ENCODE results near the gene JTB. TPM values are rescaled to one million over a fixed set of nuclear protein-coding genes. Genes with fewer than 3 reads are reported as not detected.

The JTB gene
- total RNA-seq, 4 donors from 2014 or later, result 144 to 225 (median 204) TPM

GRCh38 chr1:153939476-153939875, 38.0 kb downstream of the JTB start:
- no peak for DNase-seq
- no peaks in the 10 kb centered on the region for H3K27me3 ChIP-seq
- no peaks in the 10 kb centered on the region for H3K9me3 ChIP-seq

GRCh38 chr1:153938996-153939395, 38.5 kb downstream of the JTB start:
- DNase-seq, result no peak
- Histone ChIP-seq H3K4me1 (peaks cover 0 to 11% (median 1%) of the 10 kb centered on the region in 3 donors), H3K27ac (no peak overlapping the region), H3K27me3 (no peaks in the 10 kb centered on the region), H3K9me3 (no peaks in the 10 kb centered on the region), H3K36me3 (peaks cover 22 to 96% (median 43%) of the 10 kb centered on the region in 3 donors), H3K4me3 (no peak overlapping the region)
- WGBS, 2 donors, result 86 to 100% methylated on average over 2 to 3 of the region's 3 CpGs
- intact Hi-C loops (cut with DNase I), result no loop called here
- TF ChIP-seq POLR2A (IDR thresholded peaks at IDR 0.05) (no peak), CTCF (IDR thresholded peaks at IDR 0.05) (no peak)

More at GRCh38 chr1:153939476-153939875, 38.0 kb downstream of the JTB start:
- 90 to 100% methylated on average over 6 to 8 of the region's 12 CpGs for WGBS, 2 donors
- Histone ChIP-seq H3K27ac (no peak overlapping the region), H3K4me1 (peaks cover 0 to 15% (median 6%) of the 10 kb centered on the region in 3 donors), H3K36me3 (peaks cover 18 to 95% (median 43%) of the 10 kb centered on the region in 3 donors), H3K4me3 (no peak overlapping the region)
- no peak for TF ChIP-seq POLR2A (IDR thresholded peaks at IDR 0.05)
- no peak for TF ChIP-seq CTCF (IDR thresholded peaks at IDR 0.05)
- intact Hi-C loops (cut with DNase I), result no loop called here

GRCh38 chr1:153937331-153937730, 40.1 kb downstream of the JTB start:
- H3K4me3 ChIP-seq, result no peak overlapping the region
- H3K27ac ChIP-seq, result no peak overlapping the region
- WGBS, 2 donors, result 95 to 100% methylated on average over 1 to 10 of the region's 10 CpGs
- no peaks in the 10 kb centered on the region for H3K4me1 ChIP-seq
- DNase-seq, result no peak
- H3K9me3 ChIP-seq, result no peaks in the 10 kb centered on the region
- no peaks in the 10 kb centered on the region for H3K27me3 ChIP-seq
- H3K36me3 ChIP-seq, result peaks cover 39 to 100% (median 43%) of the 10 kb centered on the region in 3 donors
- TF ChIP-seq CTCF (IDR thresholded peaks at IDR 0.05) (no peak), POLR2A (IDR thresholded peaks at IDR 0.05) (no peak)
- intact Hi-C loops (cut with DNase I), result no loop called here

GRCh38 chr1:153936011-153936802, 41.3 kb downstream of the JTB start:
- peaks cover 37 to 100% (median 47%) of the 10 kb centered on the region in 3 donors for H3K36me3 ChIP-seq

More at GRCh38 chr1:153936011-153936802, 41.3 kb downstream of the JTB start:
- no peaks in the 10 kb centered on the region for H3K4me1 ChIP-seq
- WGBS, 2 donors, result 92 to 98% methylated on average over 4 to 5 of the region's 12 CpGs
- no peak for DNase-seq
- no peak overlapping the region for H3K4me3 ChIP-seq
- no peaks in the 10 kb centered on the region for H3K27me3 ChIP-seq
- intact Hi-C loops (cut with DNase I), result no loop called here
- no peaks in the 10 kb centered on the region for H3K9me3 ChIP-seq
- H3K27ac ChIP-seq, result no peak overlapping the region
- TF ChIP-seq POLR2A (IDR thresholded peaks at IDR 0.05) (no peak), CTCF (IDR thresholded peaks at IDR 0.05) (no peak)

Measured in esophagus squamous epithelium (tissue), 5 donors.